PC-3 (cell line): ENCODE results near the gene OSBPL1A.

Source experiments
- EZH2 ChIP-seq: fragments of 300-600 bp; sonication (generic); IDR thresholded peaks from one replicate; pipeline ENCODE4 v1.6.1; 2017; ENCODE audit warnings: antibody characterized with exemption, mild to moderate bottlenecking, low read length; ENCODE audit not compliant: unreplicated experiment
- TF ChIP-seq, protein P1 (sequence below): fragments of 300-600 bp; sonication (generic); conservative IDR thresholded peaks from 2 replicates; pipeline ENCODE4 v1.5.1; 2017; ENCODE audit warnings: antibody characterized with exemption, low read depth, mild to moderate bottlenecking, low read length

DNA sequence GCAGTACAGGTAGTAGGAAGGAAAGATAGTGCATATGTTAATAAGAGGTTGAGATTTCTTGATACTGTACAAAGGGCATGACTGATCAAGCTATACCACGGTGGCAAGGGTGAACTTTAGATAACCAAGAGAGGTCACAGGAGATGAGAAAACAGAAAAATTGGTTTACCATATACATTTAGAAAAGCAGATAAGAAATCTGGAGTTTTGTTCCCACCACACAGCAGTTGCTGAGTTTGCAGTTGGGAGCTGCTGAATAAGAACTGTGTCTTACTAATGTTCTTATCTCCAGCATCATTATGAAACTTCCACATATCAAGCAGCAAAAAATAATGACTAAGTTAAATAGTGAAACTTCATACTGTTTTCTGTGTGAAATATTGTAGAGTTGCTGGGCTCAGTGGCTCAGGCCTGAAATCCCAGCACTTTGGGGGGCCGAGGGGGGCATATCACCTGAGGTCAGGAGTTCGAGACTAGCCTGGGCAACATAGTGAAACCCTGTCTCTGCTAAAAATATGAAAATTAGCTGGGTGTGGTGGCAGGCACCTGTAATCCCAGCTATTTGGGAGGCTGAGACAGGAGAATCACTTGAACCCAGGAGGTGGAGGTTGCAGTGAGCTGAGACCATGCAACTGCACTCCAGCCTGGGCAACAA lies 16.9 kb upstream of the OSBPL1A start:
- TF ChIP-seq, protein P1, sequence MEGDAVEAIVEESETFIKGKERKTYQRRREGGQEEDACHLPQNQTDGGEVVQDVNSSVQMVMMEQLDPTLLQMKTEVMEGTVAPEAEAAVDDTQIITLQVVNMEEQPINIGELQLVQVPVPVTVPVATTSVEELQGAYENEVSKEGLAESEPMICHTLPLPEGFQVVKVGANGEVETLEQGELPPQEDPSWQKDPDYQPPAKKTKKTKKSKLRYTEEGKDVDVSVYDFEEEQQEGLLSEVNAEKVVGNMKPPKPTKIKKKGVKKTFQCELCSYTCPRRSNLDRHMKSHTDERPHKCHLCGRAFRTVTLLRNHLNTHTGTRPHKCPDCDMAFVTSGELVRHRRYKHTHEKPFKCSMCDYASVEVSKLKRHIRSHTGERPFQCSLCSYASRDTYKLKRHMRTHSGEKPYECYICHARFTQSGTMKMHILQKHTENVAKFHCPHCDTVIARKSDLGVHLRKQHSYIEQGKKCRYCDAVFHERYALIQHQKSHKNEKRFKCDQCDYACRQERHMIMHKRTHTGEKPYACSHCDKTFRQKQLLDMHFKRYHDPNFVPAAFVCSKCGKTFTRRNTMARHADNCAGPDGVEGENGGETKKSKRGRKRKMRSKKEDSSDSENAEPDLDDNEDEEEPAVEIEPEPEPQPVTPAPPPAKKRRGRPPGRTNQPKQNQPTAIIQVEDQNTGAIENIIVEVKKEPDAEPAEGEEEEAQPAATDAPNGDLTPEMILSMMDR: no peak
- TF ChIP-seq EZH2: no peak
